K562 (cell line): ENCODE measurements around the gene SLC22A3. TPM values are rescaled to one million over a fixed set of nuclear protein-coding genes. Genes with fewer than 3 reads are reported as not detected.

ENCODE experiments used
- ATAC-seq: fragments of 200-7000 bp; cut with Tn5 transposase; 3 replicates; pipeline ENCODE4 v1.9.1; 2020; ENCODE audit warnings: moderate library complexity
- BruUV-seq: library from RNA; stranded (reverse); fragments of 400-500 nt; replicated peaks from 2 replicates; lab custom pipeline; 2021; lab: Mats Ljungman, UMichigan
- CTCF ChIA-PET: fragments of 300-600 bp; formaldehyde crosslinking; extraction: SDS; loops from one replicate; lab custom pipeline; 2021; ENCODE audit warnings: low intra/inter-chr PET ratio; lab: Yijun Ruan, JAX
- POLR2A ChIA-PET: fragments of 300-600, 350-650 bp; sonication (Branson Sonifier 250); formaldehyde crosslinking; extraction: SDS; loops from one replicate; lab custom pipeline; 2021; ENCODE audit warnings: antibody characterized with exemption, inconsistent platforms; lab: Yijun Ruan, JAX
- DNase-seq, 4 experiments: peaks; one replicate each; pipeline versions ENCODE4 v3.0.0 to v3.0.0-alpha.2; 2011 to 2018; ENCODE audit warnings: low spot score in 3 of 4, mixed read lengths in 3 of 4; ENCODE audit errors: extremely low read depth in 1 of 4
- FAIRE-seq: peaks from 2 replicates; lab custom pipeline; 2011; peaks lifted over from hg19 to GRCh38; lab: Jason Lieb, UNC
- H2AFZ ChIP-seq: 2 replicates; pipeline ENCODE4 v1.6.0; 2011; ENCODE audit warnings: low read depth, low read length, control low read depth, inconsistent platforms
- H3K27ac ChIP-seq: fragments of 200-600 bp; 3 replicates; pipeline ENCODE4 v1.8.0; 2011; ENCODE audit warnings: low read depth, mild to moderate bottlenecking, control low read depth, inconsistent platforms, low read length, moderate library complexity, mixed read lengths; ENCODE audit errors: extremely low read depth
- H3K27me3 ChIP-seq, 2 experiments: fragments of 300-600 bp in 1 of 2; 2 replicates in 1 of 2; 3 replicates in 1 of 2; pipeline versions ENCODE4 v1.6.0 to v1.8.0; 2011; ENCODE audit warnings: inconsistent platforms in 2 of 2, low read length in 2 of 2, mild to moderate bottlenecking in 1 of 2, mixed read lengths in 1 of 2, moderate library complexity in 1 of 2; ENCODE audit not compliant: control insufficient read depth in 2 of 2, insufficient read depth in 2 of 2
- H3K36me3 ChIP-seq: fragments of 300-600 bp; 3 replicates; pipeline ENCODE4 v1.8.0; 2011; ENCODE audit warnings: mild to moderate bottlenecking, low read length, inconsistent platforms; ENCODE audit not compliant: control insufficient read depth, insufficient read depth
- H3K4me1 ChIP-seq, 2 experiments: fragments of 200-600 bp in 1 of 2; replicated peaks in 1 of 2; 2 replicates in 1 of 2; 3 replicates in 1 of 2; pipeline versions ENCODE4 v1.5.1 to v1.8.0; 2011; ENCODE audit warnings: inconsistent platforms in 2 of 2, low read length in 2 of 2, mild to moderate bottlenecking in 1 of 2, mixed read lengths in 1 of 2, moderate library complexity in 1 of 2; ENCODE audit not compliant: control insufficient read depth in 2 of 2, insufficient read depth in 2 of 2
- H3K4me2 ChIP-seq: 2 replicates; pipeline ENCODE4 v1.6.1; 2011; ENCODE audit warnings: low read length, control low read depth, inconsistent platforms, mixed read lengths; ENCODE audit not compliant: insufficient read depth
- H3K4me3 ChIP-seq: fragments of 200-600 bp; sonication (generic), shearing (Covaris generic); 2 replicates; pipeline ENCODE4 v1.5.1; 2016; ENCODE audit warnings: control low read depth, inconsistent platforms
- H3K79me2 ChIP-seq: fragments of 200-600 bp; 3 replicates; pipeline ENCODE4 v1.8.0; 2011; ENCODE audit warnings: low read length, inconsistent platforms; ENCODE audit not compliant: control insufficient read depth, insufficient read depth
- H3K9ac ChIP-seq, 2 experiments: 2 replicates each; pipeline versions ENCODE4 v1.6.0 to v1.6.1; 2011; ENCODE audit warnings: low read depth in 2 of 2, low read length in 2 of 2, control low read depth in 1 of 2, inconsistent platforms in 1 of 2, mild to moderate bottlenecking in 1 of 2, mixed read lengths in 1 of 2; ENCODE audit not compliant: insufficient read depth in 1 of 2
- H3K9me1 ChIP-seq: one replicate; pipeline ENCODE4 v1.6.0; 2011; ENCODE audit warnings: inconsistent platforms, mild to moderate bottlenecking, low read length, moderate library complexity; ENCODE audit not compliant: control insufficient read depth, insufficient read depth
- H3K9me3 ChIP-seq: replicated peaks from 2 replicates; pipeline ENCODE4 v1.5.1; 2011; ENCODE audit warnings: low read depth, low read length, inconsistent platforms; ENCODE audit not compliant: control insufficient read depth, insufficient read depth
- H4K20me1 ChIP-seq: replicated peaks from 2 replicates; pipeline ENCODE4 v1.6.1; 2011; ENCODE audit warnings: low read length, inconsistent platforms, mixed read lengths; ENCODE audit not compliant: control insufficient read depth, insufficient read depth
- ARHGAP35 ChIP-seq: fragments of 450-650 bp; IDR thresholded peaks from 2 replicates; pipeline ENCODE4 v1.6.1; 2018; ENCODE audit not compliant: partially characterized antibody
- ARID3B ChIP-seq: fragments of 250-450 bp; sonication (Bioruptor Pico); IDR thresholded peaks from 2 replicates; pipeline ENCODE4 v1.4.0; 2020; ENCODE audit warnings: borderline replicate concordance
- ATF7 ChIP-seq: fragments of 450-650 bp; IDR thresholded peaks from 2 replicates; pipeline ENCODE4 v1.7.1; 2014; ENCODE audit warnings: mild to moderate bottlenecking, moderate library complexity
- CREB1 ChIP-seq, 2 experiments: sonication (generic) in 1 of 2; formaldehyde crosslinking in 1 of 2; IDR thresholded peaks; 2 replicates each; pipeline versions ENCODE4 v1.6.1 to v1.8.0; 2012 to 2022; ENCODE audit warnings: inconsistent platforms in 1 of 2, mild to moderate bottlenecking in 1 of 2, missing genetic modification reagents in 1 of 2, moderate library complexity in 1 of 2
- DLX4 ChIP-seq: fragments of 250-450 bp; sonication (Bioruptor Pico); IDR thresholded peaks from 2 replicates; pipeline ENCODE4 v1.6.1; 2021; ENCODE audit warnings: mild to moderate bottlenecking
- FOXA3 ChIP-seq, 2 experiments: fragments of 450-650 bp in 1 of 2; sonication (generic) in 1 of 2; formaldehyde crosslinking; IDR thresholded peaks in 1 of 2; conservative IDR thresholded peaks in 1 of 2; 2 replicates each; pipeline versions ENCODE4 v1.4.0 to v1.8.0; 2020 to 2022; ENCODE audit warnings: mild to moderate bottlenecking in 2 of 2, missing genetic modification reagents in 1 of 2
- FOXK1 ChIP-seq: sonication (generic); formaldehyde crosslinking; IDR thresholded peaks from 2 replicates; pipeline ENCODE4 v1.8.0; 2022; ENCODE audit warnings: missing genetic modification reagents, mild to moderate bottlenecking, borderline replicate concordance
- HNRNPL ChIP-seq: fragments of 200-400 bp; formaldehyde crosslinking; IDR thresholded peaks from 2 replicates; pipeline ENCODE4 v1.6.1; 2017; ENCODE audit warnings: low read depth, mild to moderate bottlenecking, low read length
- IFI16 ChIP-seq: fragments of 250-450 bp; sonication (Bioruptor Pico); IDR thresholded peaks from 2 replicates; pipeline ENCODE4 v2.1.2; 2022; ENCODE audit warnings: mild to moderate bottlenecking, inconsistent platforms
- IRF2 ChIP-seq: sonication (generic); formaldehyde crosslinking; IDR thresholded peaks from 2 replicates; pipeline ENCODE4 v1.8.1; 2022; ENCODE audit warnings: mild to moderate bottlenecking, missing genetic modification reagents
- KAT8 ChIP-seq: fragments of 450-650 bp; IDR thresholded peaks from 2 replicates; pipeline ENCODE4 v1.6.1; 2016; ENCODE audit warnings: low read depth, mild to moderate bottlenecking
- RBM14 ChIP-seq: fragments of 200-400 bp; formaldehyde crosslinking; IDR thresholded peaks from 2 replicates; pipeline ENCODE4 v1.6.1; 2018; ENCODE audit warnings: low read depth, mild to moderate bottlenecking, low read length, moderate library complexity, borderline replicate concordance; ENCODE audit not compliant: insufficient read depth
- TCF15 ChIP-seq: fragments of 250-450 bp; sonication (Bioruptor Pico); IDR thresholded peaks from 2 replicates; pipeline ENCODE4 v1.8.0; 2022; ENCODE audit warnings: moderate library complexity, mild to moderate bottlenecking, inconsistent platforms
- TGIF2 ChIP-seq: sonication (generic); formaldehyde crosslinking; IDR thresholded peaks from 2 replicates; pipeline ENCODE4 v1.8.1; 2022; ENCODE audit warnings: mild to moderate bottlenecking, missing genetic modification reagents, moderate library complexity
- XRCC4 ChIP-seq: IDR thresholded peaks from one replicate; pipeline ENCODE4 v1.6.1; 2011; ENCODE audit not compliant: insufficient read depth, insufficient read length; ENCODE audit errors: extremely low read depth
- ZBTB17 ChIP-seq: fragments of 450-650 bp; formaldehyde crosslinking; IDR thresholded peaks from 2 replicates; pipeline ENCODE4 v1.4.0; 2020; ENCODE audit warnings: mild to moderate bottlenecking
- ZFP36 ChIP-seq: fragments of 150-350 bp; IDR thresholded peaks from 2 replicates; pipeline ENCODE4 v1.6.1; 2018; ENCODE audit warnings: low read length, low read depth; ENCODE audit not compliant: partially characterized antibody
- ZNF512 ChIP-seq: IDR thresholded peaks from 2 replicates; pipeline ENCODE4 v1.6.1; 2016; ENCODE audit warnings: missing genetic modification characterization, missing compliant biosample characterization
- ZNF707 ChIP-seq: fragments of 250-450 bp; sonication (Bioruptor Pico); conservative IDR thresholded peaks from 2 replicates; pipeline ENCODE4 v1.8.0; 2022; ENCODE audit warnings: inconsistent platforms, mild to moderate bottlenecking, moderate library complexity
- ZNF780A ChIP-seq: fragments of 250-450 bp; sonication (Bioruptor Pico); IDR thresholded peaks from 2 replicates; pipeline ENCODE4 v1.5.0; 2021; ENCODE audit warnings: mild to moderate bottlenecking
- WGBS: fragments of 100-300 bp; shearing (Covaris generic); methylation state at CpG from one replicate; pipeline ENCODE4 v1.1.6; 2016; ENCODE audit warnings: low coverage, mixed read lengths; ENCODE audit not compliant: insufficient coverage; ENCODE audit errors: missing lambda C conversion rate; 5-methylcytosine and 5-hydroxymethylcytosine counted together
- in situ Hi-C: fragments of 300-500 bp; cut with MboI; formaldehyde crosslinking; loops from 4 replicates; pipeline ENCODE4 v1.15.0; 2018; ENCODE audit warnings: inconsistent platforms, mixed read lengths
- intact Hi-C: fragments of 100-400 bp; cut with micrococcal nuclease; formaldehyde crosslinking; loops from 2 replicates; pipeline ENCODE4 v1.14.2; 2022
- polyA plus RNA-seq, 8 experiments: library from polyadenylated mRNA; depleted of rRNA in 4 of 8; stranded (reverse) in 5 of 8; unstranded in 3 of 8; fragments of >200 nt; fragmentation: Nextera tagmentation in 2 of 8; fragmentation: Illumina TruSeq in 1 of 8; extraction: Ambion mirVana in 2 of 8; extraction: Trizol in 1 of 8; gene quantifications; 2 replicates each; pipeline versions ENCODE4 v1.2.1 to v1.2.3, GENCODE V29; 2011 to 2014; ENCODE audit warnings: inconsistent platforms in 1 of 8, missing spikeins in 1 of 8
- total RNA-seq, 7 experiments: library from RNA; depleted of rRNA in 6 of 7; stranded (reverse); fragments of >200 nt in 6 of 7; fragmentation: Illumina TruSeq in 2 of 7; extraction: Trizol in 2 of 7; gene quantifications; 2 replicates each; pipeline versions ENCODE4 v1.2.1 to v1.2.3, GENCODE V29; 2011 to 2021; ENCODE audit warnings: low replicate concordance in 1 of 7

The SLC22A3 gene
- total and polyA plus RNA-seq, 9 of the 15 experiments (the other 6 are each of a cell fraction or from before 2014, with no cell fraction given): not detected

- no peaks in the 10 kb centered on the region for H4K20me1 ChIP-seq
- no peak overlapping the region for H2AFZ ChIP-seq
- H3K36me3 ChIP-seq: no peaks in the 10 kb centered on the region
- no peaks in the 10 kb centered on the region for H3K4me1 ChIP-seq
- BruUV-seq: no TSS peak
- WGBS: 2% methylated on average over 8 of the region's 8 CpGs
- CTCF ChIA-PET: no interaction called here
- H3K79me2 ChIP-seq: no peaks in the 10 kb centered on the region
- DNase-seq: no peak
- no peak for FAIRE-seq
- no peak overlapping the region for H3K4me2 ChIP-seq
- H3K4me3 ChIP-seq: no peak overlapping the region
- POLR2A ChIA-PET: no interaction called here
- intact Hi-C loops: no loop called here
- H3K27me3 ChIP-seq: peaks cover 6 to 13% of the 10 kb centered on the region in 2 experiments
- no peak for ATAC-seq
- H3K9me1 ChIP-seq: no peaks in the 10 kb centered on the region
- in situ Hi-C loops: no loop called here
- TF ChIP-seq ZNF780A (CRISPR knock-in tag) (no peak), ZNF707 (CRISPR knock-in tag) (no peak), TCF15 (CRISPR knock-in tag) (no peak), IRF2 (CRISPR knock-in tag) (no peak), KAT8 (no peak), ZNF512 (tag) (no peak), ARHGAP35 (no peak), XRCC4 (no peak), ARID3B (CRISPR knock-in tag) (no peak), ZFP36 (no peak), ATF7 (no peak), FOXK1 (CRISPR knock-in tag) (no peak), FOXA3 (CRISPR knock-in tag; conservative IDR thresholded peaks at IDR 0.05 in 1 of 2, IDR thresholded peaks at IDR 0.05 in 1 of 2) (no peak), DLX4 (CRISPR knock-in tag) (no peak), IFI16 (CRISPR knock-in tag) (no peak), CREB1 (IDR thresholded peaks at IDR 0.05) (no peak), CREB1 (CRISPR knock-in tag; IDR thresholded peaks at IDR 0.05) (no peak), HNRNPL (no peak), TGIF2 (CRISPR knock-in tag) (no peak), ZBTB17 (no peak), RBM14 (no peak)
- TF ChIP-seq, all 486 proteins: peak for 0
- no peak overlapping the region for H3K27ac ChIP-seq
- no peaks in the 10 kb centered on the region for H3K9me3 ChIP-seq
- no peak overlapping the region for H3K9ac ChIP-seq
Observed at GRCh38 chr6:160431226-160431625, 83.0 kb downstream of the SLC22A3 start.
